ENCODE data around the gene XYLT1. TPM values are rescaled to one million over a fixed set of nuclear protein-coding genes. Genes with fewer than 3 reads are reported as not detected.

Gene XYLT1
- total RNA-seq, 1 donor from 2014 or later = 17.6 TPM

GRCh38 chr16:17365591-17366298, 105.0 kb downstream of the XYLT1 start:
- Mint-ChIP-seq H3K36me3 (ENCODE audit: low read depth) (no peaks in the 10 kb centered on the region), H3K27ac (ENCODE audit: unreplicated experiment) (peak overlapping the region; percentile 55), H3K27me3 (ENCODE audit: low read depth) (no peaks in the 10 kb centered on the region), H3K4me1 (ENCODE audit: low read depth) (peaks cover 78% of the 10 kb centered on the region), H3K4me3 (ENCODE audit: unreplicated experiment) (no peak overlapping the region), H3K9me3 (ENCODE audit: low read depth) (no peaks in the 10 kb centered on the region)
- TF ChIP-seq, protein P1, sequence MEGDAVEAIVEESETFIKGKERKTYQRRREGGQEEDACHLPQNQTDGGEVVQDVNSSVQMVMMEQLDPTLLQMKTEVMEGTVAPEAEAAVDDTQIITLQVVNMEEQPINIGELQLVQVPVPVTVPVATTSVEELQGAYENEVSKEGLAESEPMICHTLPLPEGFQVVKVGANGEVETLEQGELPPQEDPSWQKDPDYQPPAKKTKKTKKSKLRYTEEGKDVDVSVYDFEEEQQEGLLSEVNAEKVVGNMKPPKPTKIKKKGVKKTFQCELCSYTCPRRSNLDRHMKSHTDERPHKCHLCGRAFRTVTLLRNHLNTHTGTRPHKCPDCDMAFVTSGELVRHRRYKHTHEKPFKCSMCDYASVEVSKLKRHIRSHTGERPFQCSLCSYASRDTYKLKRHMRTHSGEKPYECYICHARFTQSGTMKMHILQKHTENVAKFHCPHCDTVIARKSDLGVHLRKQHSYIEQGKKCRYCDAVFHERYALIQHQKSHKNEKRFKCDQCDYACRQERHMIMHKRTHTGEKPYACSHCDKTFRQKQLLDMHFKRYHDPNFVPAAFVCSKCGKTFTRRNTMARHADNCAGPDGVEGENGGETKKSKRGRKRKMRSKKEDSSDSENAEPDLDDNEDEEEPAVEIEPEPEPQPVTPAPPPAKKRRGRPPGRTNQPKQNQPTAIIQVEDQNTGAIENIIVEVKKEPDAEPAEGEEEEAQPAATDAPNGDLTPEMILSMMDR (IDR thresholded peaks at IDR 0.05) = no peak
- no peak for DNase-seq (ENCODE audit: low spot score)

DNA sequence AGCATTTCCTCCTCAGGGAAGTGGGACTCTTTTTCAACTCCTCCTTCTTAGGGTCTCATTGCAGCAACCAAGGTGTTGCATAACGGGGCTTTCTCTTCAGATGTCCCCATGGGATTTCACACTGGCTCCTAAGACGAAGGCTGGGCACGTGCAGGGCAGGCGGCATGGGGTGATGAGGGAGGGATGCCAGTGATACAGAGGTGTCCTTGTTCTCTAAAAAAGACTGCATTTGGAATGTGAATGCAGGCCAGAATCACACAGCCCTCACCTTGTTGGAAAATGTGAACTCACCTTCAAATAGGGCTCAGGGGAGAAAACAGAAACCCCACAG, 105.6 kb downstream of the XYLT1 start:
- TF ChIP-seq, protein P1 (IDR thresholded peaks at IDR 0.05) = no peak
- Mint-ChIP-seq H3K4me1 (ENCODE audit: low read depth) (peaks cover 78% of the 10 kb centered on the region), H3K9me3 (ENCODE audit: low read depth) (no peaks in the 10 kb centered on the region), H3K4me3 (ENCODE audit: unreplicated experiment) (no peak overlapping the region), H3K27ac (ENCODE audit: unreplicated experiment) (peak overlapping the region; percentile 55), H3K36me3 (ENCODE audit: low read depth) (no peaks in the 10 kb centered on the region), H3K27me3 (ENCODE audit: low read depth) (no peaks in the 10 kb centered on the region)
- DNase-seq (ENCODE audit: low spot score) = no peak

DNA sequence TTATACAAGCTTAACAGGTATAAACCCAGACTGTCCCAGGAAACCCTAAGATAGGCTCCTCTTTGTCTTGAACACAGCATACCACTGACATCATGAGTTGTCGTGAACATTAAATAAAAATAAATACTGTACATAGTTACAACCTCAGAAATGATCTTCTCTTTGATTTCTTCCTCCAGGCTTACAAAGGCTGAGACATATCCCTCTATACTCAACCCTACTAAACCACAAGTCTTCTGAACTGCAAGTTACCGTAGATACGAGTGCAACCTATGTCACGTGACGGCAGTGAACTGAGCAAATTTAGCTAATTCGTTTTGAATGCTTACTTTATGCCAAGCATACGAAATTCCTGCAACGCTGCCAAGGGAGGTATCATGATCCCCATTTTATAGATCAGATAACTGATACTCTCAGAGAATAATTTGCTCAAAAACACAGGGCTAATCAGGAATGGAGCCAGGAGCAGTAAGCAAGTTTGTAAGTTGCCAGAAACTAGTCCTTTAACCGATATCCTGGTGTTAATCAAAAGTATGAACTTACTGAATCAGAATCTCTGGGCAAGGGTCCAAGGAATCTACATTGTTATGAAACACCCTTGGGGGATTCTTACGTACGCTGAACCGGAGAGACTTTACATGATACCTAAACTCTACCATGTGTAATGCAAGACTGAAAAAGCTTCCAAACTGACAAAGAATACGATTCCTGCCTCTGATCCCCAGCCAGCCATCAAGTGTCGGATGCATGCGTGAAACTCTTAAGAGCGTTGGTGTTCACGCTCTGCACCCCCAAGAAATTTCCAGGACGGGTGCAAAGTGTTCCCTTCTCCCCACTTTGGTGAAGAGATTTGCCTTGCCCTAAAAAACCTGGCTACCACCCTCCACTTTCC, 106.2 kb downstream of the XYLT1 start:
- Mint-ChIP-seq H3K4me1 (ENCODE audit: low read depth) (peaks cover 78% of the 10 kb centered on the region), H3K27ac (ENCODE audit: unreplicated experiment) (peak overlapping the region; percentile 55), H3K27me3 (ENCODE audit: low read depth) (no peaks in the 10 kb centered on the region), H3K9me3 (ENCODE audit: low read depth) (no peaks in the 10 kb centered on the region), H3K36me3 (ENCODE audit: low read depth) (no peaks in the 10 kb centered on the region), H3K4me3 (ENCODE audit: unreplicated experiment) (no peak overlapping the region)
- TF ChIP-seq, protein P1 (IDR thresholded peaks at IDR 0.05) = no peak
- no peak for DNase-seq (ENCODE audit: low spot score)

- no peak for DNase-seq (ENCODE audit: low spot score)
- H3K27ac Mint-ChIP-seq (ENCODE audit: unreplicated experiment) = no peak overlapping the region
- H3K4me1 Mint-ChIP-seq (ENCODE audit: low read depth) = peaks cover 85% of the 10 kb centered on the region
- no peak overlapping the region for H3K4me3 Mint-ChIP-seq (ENCODE audit: unreplicated experiment)
- TF ChIP-seq, protein P1 (IDR thresholded peaks at IDR 0.05) = no peak
- no peaks in the 10 kb centered on the region for H3K36me3 Mint-ChIP-seq (ENCODE audit: low read depth)
- no peaks in the 10 kb centered on the region for H3K27me3 Mint-ChIP-seq (ENCODE audit: low read depth)
- no peaks in the 10 kb centered on the region for H3K9me3 Mint-ChIP-seq (ENCODE audit: low read depth)
These were observed 107.8 kb downstream of the XYLT1 start for GRCh38 chr16:17362946-17363345.

DNA sequence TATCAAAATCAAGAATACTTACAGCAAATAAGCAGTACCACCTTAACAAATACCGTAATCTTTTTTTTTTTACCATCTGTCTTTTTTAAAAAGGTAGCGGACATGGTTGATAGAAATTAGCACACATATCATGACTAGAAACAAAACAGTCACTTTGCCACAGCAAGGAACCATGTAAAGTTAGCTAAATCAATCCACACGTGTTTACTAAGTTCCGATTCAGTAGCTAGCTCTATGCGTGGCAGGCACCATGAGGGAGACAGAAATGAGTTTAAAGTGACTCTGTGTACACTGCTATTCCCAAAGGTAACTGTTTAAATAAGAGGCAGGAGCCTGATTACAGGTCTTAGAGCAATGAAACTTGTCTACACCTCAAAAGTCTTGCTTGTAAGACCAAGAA, 108.6 kb downstream of the XYLT1 start:
- Mint-ChIP-seq H3K27me3 (ENCODE audit: low read depth) (no peaks in the 10 kb centered on the region), H3K36me3 (ENCODE audit: low read depth) (no peaks in the 10 kb centered on the region), H3K4me1 (ENCODE audit: low read depth) (peaks cover 84% of the 10 kb centered on the region), H3K27ac (ENCODE audit: unreplicated experiment) (no peak overlapping the region), H3K4me3 (ENCODE audit: unreplicated experiment) (no peak overlapping the region), H3K9me3 (ENCODE audit: low read depth) (no peaks in the 10 kb centered on the region)
- no peak for DNase-seq (ENCODE audit: low spot score)
- TF ChIP-seq, protein P1 (IDR thresholded peaks at IDR 0.05) = no peak
